CD4-positive, alpha-beta T cell treated with Interleukin-12 subunit alpha and Interleukin-12 subunit beta, for 1 hour (primary cell): ENCODE measurements around the gene ESRRG.

Experiments used
- DNase-seq: peaks from one replicate; pipeline ENCODE4 v3.0.0-alpha.2; 2020

The ESRRG gene

GRCh38 chr1:216702170-216702569, 21.1 kb downstream of the ESRRG start:
- no peak for DNase-seq

GRCh38 chr1:216700779-216701178, 22.4 kb downstream of the ESRRG start:
- DNase-seq = no peak

- DNase-seq = no peak
Observed at GRCh38 chr1:216691710-216692109, 31.5 kb downstream of the ESRRG start.

GRCh38 chr1:216690603-216691002, 32.6 kb downstream of the ESRRG start:
- DNase-seq = no peak

- no peak for DNase-seq
Observed at GRCh38 chr1:216688127-216688657, 35.0 kb downstream of the ESRRG start.

- DNase-seq = no peak
Observed at GRCh38 chr1:216686860-216687766, 36.1 kb downstream of the ESRRG start.

- no peak for DNase-seq
Observed at GRCh38 chr1:216682752-216683151, 40.5 kb downstream of the ESRRG start.

- no peak for DNase-seq
Observed at GRCh38 chr1:216679108-216679507, 44.1 kb downstream of the ESRRG start.

- DNase-seq = no peak
Observed at GRCh38 chr1:216670118-216670883, 52.9 kb downstream of the ESRRG start.

- no peak for DNase-seq
Observed at GRCh38 chr1:216666441-216666840, 56.8 kb downstream of the ESRRG start.

GRCh38 chr1:216665856-216666255, 57.4 kb downstream of the ESRRG start:
- no peak for DNase-seq

GRCh38 chr1:216665406-216665805, 57.8 kb downstream of the ESRRG start:
- DNase-seq = no peak

- DNase-seq = no peak
Observed at GRCh38 chr1:216662681-216663080, 60.5 kb downstream of the ESRRG start.

GRCh38 chr1:216660561-216660960, 62.7 kb downstream of the ESRRG start:
- no peak for DNase-seq

- DNase-seq = no peak
Observed at GRCh38 chr1:216653001-216653400, 70.2 kb downstream of the ESRRG start.

GRCh38 chr1:216651826-216652418, 71.3 kb downstream of the ESRRG start:
- DNase-seq = no peak

- DNase-seq = no peak
Observed at GRCh38 chr1:216643176-216643575, 80.1 kb downstream of the ESRRG start.

- no peak for DNase-seq
Observed at GRCh38 chr1:216641669-216642460, 81.4 kb downstream of the ESRRG start.

- DNase-seq = no peak
Observed at GRCh38 chr1:216640100-216640499, 83.1 kb downstream of the ESRRG start.

- DNase-seq = no peak
Observed at GRCh38 chr1:216632980-216633379, 90.2 kb downstream of the ESRRG start.

GRCh38 chr1:216630532-216630931, 92.7 kb downstream of the ESRRG start:
- DNase-seq = no peak

GRCh38 chr1:216627252-216627651, 96.0 kb downstream of the ESRRG start:
- DNase-seq = no peak
